ENCODE measurements around the gene IGSF21.

DNA sequence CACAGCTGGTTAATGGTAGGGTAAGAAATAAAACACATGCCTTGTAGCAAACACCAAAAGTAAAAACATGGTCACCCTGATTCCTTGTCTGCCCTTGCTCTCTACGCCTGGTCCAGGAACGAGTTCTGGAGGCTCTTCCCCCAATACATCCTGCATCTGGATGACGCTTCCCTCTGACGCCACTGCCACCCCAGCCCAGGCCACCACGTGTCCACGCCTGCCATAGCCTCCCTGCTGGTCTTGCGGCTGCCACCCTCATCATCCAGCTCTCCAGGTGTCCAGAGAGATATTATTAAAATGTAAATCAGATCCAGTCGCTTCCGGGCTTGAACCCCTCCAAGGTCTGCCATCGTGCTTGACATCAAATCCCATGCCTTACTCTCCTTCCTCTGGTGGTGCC lies 39.3 kb downstream of the IGSF21 start:
- TF ChIP-seq GATA2 (IDR thresholded peaks at IDR 0.05; ENCODE audit: low read depth, low read length) (no peak), GATA3 (IDR thresholded peaks at IDR 0.05; ENCODE audit: low read depth, low read length) (no peak)

Measured in SH-SY5Y (cell line).